ENCODE results near the gene LDB2. TPM values are rescaled to one million over a fixed set of nuclear protein-coding genes. Genes with fewer than 3 reads are reported as not detected.
A peak's percentile ranks its signal among the peaks of the same experiment; 100 is the strongest.

LDB2 gene
- total RNA-seq, 1 donor from 2014 or later, result 4.9 TPM

DNA sequence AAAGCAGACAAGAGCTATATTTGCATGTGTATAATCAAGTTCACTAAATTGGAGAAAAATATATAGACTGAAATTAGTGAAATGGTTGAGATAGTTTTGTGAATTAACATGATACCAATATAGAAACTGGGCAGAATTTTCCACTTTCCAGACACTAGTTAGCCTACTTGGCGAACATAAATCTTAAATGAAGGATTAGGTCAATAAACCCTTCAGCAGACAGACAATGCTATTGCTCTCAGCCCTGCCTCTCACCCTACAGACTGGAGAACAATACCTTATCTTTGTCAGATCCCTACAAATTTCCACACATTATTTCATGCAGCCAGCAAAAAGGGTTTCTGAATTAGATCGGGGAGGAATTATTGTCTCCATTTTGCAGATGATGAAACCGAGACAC, 435.8 kb downstream of the LDB2 start:
- TF ChIP-seq EZH2 (IDR thresholded peaks at IDR 0.05; ENCODE audit: insufficient read depth, low read length) (no peak), CTCF (IDR thresholded peaks at IDR 0.05; ENCODE audit: insufficient read depth, low read depth, low read length) (no peak)
- DNase-seq (ENCODE audit: low read depth) (no peak), FAIRE-seq (no peak)
- Histone ChIP-seq H4K20me1 (ENCODE audit: insufficient read depth, low read length) (no peaks in the 10 kb centered on the region), H3K79me2 (ENCODE audit: insufficient read depth, low read length) (no peaks in the 10 kb centered on the region), H3K4me1 (ENCODE audit: insufficient read depth, low read length) (no peaks in the 10 kb centered on the region), H3K9me3 (ENCODE audit: insufficient read depth, low read depth, low read length) (no peaks in the 10 kb centered on the region), H3K36me3 (ENCODE audit: insufficient read depth, low read length) (no peaks in the 10 kb centered on the region), H3K27ac (ENCODE audit: low read depth, low read length) (no peak overlapping the region), H2AFZ (ENCODE audit: low read depth, low read length) (no peak overlapping the region), H3K9ac (ENCODE audit: low read length) (no peak overlapping the region), H3K4me2 (ENCODE audit: low read length) (no peak overlapping the region), H3K4me3 (ENCODE audit: insufficient read depth, low read depth, low read length) (no peak overlapping the region), H3K27me3 (ENCODE audit: insufficient read depth, low read length) (no peaks in the 10 kb centered on the region)
- no peaks in the 10 kb centered on the region for H3K4me1 Mint-ChIP-seq (ENCODE audit: low read depth, unreplicated experiment)
- H3K27ac Mint-ChIP-seq (ENCODE audit: unreplicated experiment), result no peak overlapping the region
- H3K36me3 Mint-ChIP-seq (ENCODE audit: low read depth, unreplicated experiment), result no peaks in the 10 kb centered on the region
- H3K27me3 Mint-ChIP-seq (ENCODE audit: low read depth, unreplicated experiment), result peaks cover 14% of the 10 kb centered on the region
- H3K4me3 Mint-ChIP-seq (ENCODE audit: unreplicated experiment), result no peak overlapping the region
- no peaks in the 10 kb centered on the region for H3K9me3 Mint-ChIP-seq (ENCODE audit: unreplicated experiment)

GRCh38 chr4:16461362-16461761, 437.1 kb downstream of the LDB2 start:
- no peak overlapping the region for H3K4me3 Mint-ChIP-seq (ENCODE audit: unreplicated experiment)
- Histone ChIP-seq H3K36me3 (ENCODE audit: insufficient read depth, low read length) (no peaks in the 10 kb centered on the region), H3K27ac (ENCODE audit: low read depth, low read length) (no peak overlapping the region), H2AFZ (ENCODE audit: low read depth, low read length) (no peak overlapping the region), H3K4me1 (ENCODE audit: insufficient read depth, low read length) (no peaks in the 10 kb centered on the region), H4K20me1 (ENCODE audit: insufficient read depth, low read length) (no peaks in the 10 kb centered on the region), H3K9me3 (ENCODE audit: insufficient read depth, low read depth, low read length) (no peaks in the 10 kb centered on the region), H3K4me3 (ENCODE audit: insufficient read depth, low read depth, low read length) (no peak overlapping the region), H3K9ac (ENCODE audit: low read length) (no peak overlapping the region), H3K27me3 (ENCODE audit: insufficient read depth, low read length) (no peaks in the 10 kb centered on the region), H3K4me2 (ENCODE audit: low read length) (no peak overlapping the region), H3K79me2 (ENCODE audit: insufficient read depth, low read length) (no peaks in the 10 kb centered on the region)
- H3K36me3 Mint-ChIP-seq (ENCODE audit: low read depth, unreplicated experiment), result no peaks in the 10 kb centered on the region
- DNase-seq (ENCODE audit: low read depth) (peak; percentile 37), FAIRE-seq (no peak)
- H3K27ac Mint-ChIP-seq (ENCODE audit: unreplicated experiment), result no peak overlapping the region
- TF ChIP-seq EZH2 (IDR thresholded peaks at IDR 0.05; ENCODE audit: insufficient read depth, low read length) (no peak), CTCF (IDR thresholded peaks at IDR 0.05; ENCODE audit: insufficient read depth, low read depth, low read length) (no peak)
- H3K4me1 Mint-ChIP-seq (ENCODE audit: low read depth, unreplicated experiment), result no peaks in the 10 kb centered on the region
- H3K9me3 Mint-ChIP-seq (ENCODE audit: unreplicated experiment), result no peaks in the 10 kb centered on the region
- H3K27me3 Mint-ChIP-seq (ENCODE audit: low read depth, unreplicated experiment), result peaks cover 12% of the 10 kb centered on the region

DNA sequence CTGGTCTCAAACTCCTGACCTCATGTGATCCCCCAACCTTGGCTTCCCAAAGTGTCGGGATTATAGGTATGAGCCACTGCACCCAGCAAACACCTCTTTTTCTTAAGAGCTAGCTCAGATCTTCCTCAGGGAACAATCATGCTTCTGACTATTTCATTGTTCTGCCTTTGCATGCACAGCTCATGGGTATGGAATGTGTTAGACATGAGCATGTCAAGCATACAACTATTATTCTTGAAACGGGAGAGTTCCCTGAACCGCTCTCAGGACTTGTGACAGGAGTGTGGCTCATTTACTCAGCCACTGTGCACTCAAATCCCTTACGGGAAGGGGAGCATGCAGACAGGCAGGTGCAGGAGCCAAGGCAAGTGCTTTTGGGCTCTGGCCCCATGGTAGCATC, 440.5 kb downstream of the LDB2 start:
- DNase-seq (ENCODE audit: low read depth) (peak; percentile 50), FAIRE-seq (no peak)
- no peak overlapping the region for H3K9ac ChIP-seq (ENCODE audit: low read length)
- no peaks in the 10 kb centered on the region for H3K36me3 ChIP-seq (ENCODE audit: insufficient read depth, low read length)
- TF ChIP-seq CTCF (IDR thresholded peaks at IDR 0.05; ENCODE audit: insufficient read depth, low read depth, low read length) (no peak), EZH2 (IDR thresholded peaks at IDR 0.05; ENCODE audit: insufficient read depth, low read length) (no peak)
- H3K27ac ChIP-seq (ENCODE audit: low read depth, low read length), result no peak overlapping the region
- H3K79me2 ChIP-seq (ENCODE audit: insufficient read depth, low read length), result no peaks in the 10 kb centered on the region
- no peaks in the 10 kb centered on the region for H3K27me3 ChIP-seq (ENCODE audit: insufficient read depth, low read length)
- H3K4me1 Mint-ChIP-seq (ENCODE audit: low read depth, unreplicated experiment), result no peaks in the 10 kb centered on the region
- no peaks in the 10 kb centered on the region for H3K36me3 Mint-ChIP-seq (ENCODE audit: low read depth, unreplicated experiment)
- H3K4me2 ChIP-seq (ENCODE audit: low read length), result no peak overlapping the region
- H4K20me1 ChIP-seq (ENCODE audit: insufficient read depth, low read length), result no peaks in the 10 kb centered on the region
- H3K27me3 Mint-ChIP-seq (ENCODE audit: low read depth, unreplicated experiment), result peaks cover 16% of the 10 kb centered on the region
- peaks cover 4% of the 10 kb centered on the region for H3K9me3 Mint-ChIP-seq (ENCODE audit: unreplicated experiment)
- H3K27ac Mint-ChIP-seq (ENCODE audit: unreplicated experiment), result no peak overlapping the region
- H3K4me3 ChIP-seq (ENCODE audit: insufficient read depth, low read depth, low read length), result no peak overlapping the region
- H2AFZ ChIP-seq (ENCODE audit: low read depth, low read length), result no peak overlapping the region
- no peaks in the 10 kb centered on the region for H3K4me1 ChIP-seq (ENCODE audit: insufficient read depth, low read length)
- no peak overlapping the region for H3K4me3 Mint-ChIP-seq (ENCODE audit: unreplicated experiment)
- no peaks in the 10 kb centered on the region for H3K9me3 ChIP-seq (ENCODE audit: insufficient read depth, low read depth, low read length)

All from astrocyte (in vitro differentiated cells and primary cell).